ENCODE measurements around the gene STRA6. TPM values are rescaled to one million over a fixed set of nuclear protein-coding genes. Genes with fewer than 3 reads are reported as not detected.

The STRA6 gene
- total RNA-seq, 1 experiment from 2014 or later: not detected

DNA sequence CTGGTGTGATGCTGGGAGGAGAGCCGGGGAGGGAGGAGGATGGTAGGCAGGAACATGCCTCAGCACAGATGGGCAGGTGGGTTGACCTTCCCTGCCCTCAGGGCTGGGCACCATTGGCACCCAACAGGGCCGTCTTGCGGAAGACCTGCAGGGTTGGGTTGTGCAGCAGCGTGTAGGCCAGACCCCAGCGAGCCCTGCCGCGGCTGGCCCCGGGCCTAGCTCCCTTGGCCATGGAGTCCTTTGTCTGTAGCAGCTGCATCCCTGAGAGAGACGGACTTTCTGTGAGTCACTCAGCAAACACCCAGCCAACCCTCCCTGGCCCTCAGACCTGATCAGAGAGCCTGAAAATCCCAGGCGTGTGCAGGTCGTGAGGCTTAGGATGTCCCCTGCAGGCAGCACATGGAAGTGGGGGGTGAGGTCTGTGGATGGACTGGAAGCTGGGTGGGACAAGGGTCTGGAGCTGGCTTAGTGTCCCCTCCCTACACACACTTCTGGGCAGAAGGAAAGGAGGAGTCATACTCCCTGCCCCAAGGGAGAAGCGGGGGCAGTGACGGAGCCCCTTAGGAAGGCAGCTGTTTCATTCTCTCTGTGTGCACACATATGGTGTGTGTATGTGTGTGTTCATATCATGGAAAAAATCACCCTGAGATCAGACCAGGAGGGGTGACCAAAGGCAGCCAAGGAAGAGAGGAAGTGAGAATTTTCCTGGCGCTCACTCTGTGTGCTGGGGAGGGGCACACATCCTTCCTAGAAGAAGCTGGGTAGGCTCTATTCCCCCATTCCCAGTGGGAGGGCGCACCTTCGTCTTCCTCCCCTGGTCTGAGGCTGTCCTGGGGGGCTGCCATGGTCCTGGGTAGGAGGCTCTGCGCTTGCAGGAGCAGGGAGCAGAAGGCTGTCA, 22.4 kb downstream of the STRA6 start:
- Mint-ChIP-seq H3K36me3 (ENCODE audit: insufficient read depth, unreplicated experiment) (no peaks in the 10 kb centered on the region), H3K9me3 (ENCODE audit: unreplicated experiment) (no peaks in the 10 kb centered on the region), H3K27me3 (ENCODE audit: insufficient read depth, unreplicated experiment) (peaks cover 4% of the 10 kb centered on the region), H3K4me1 (ENCODE audit: insufficient read depth, unreplicated experiment) (peaks cover 38% of the 10 kb centered on the region), H3K4me3 (ENCODE audit: unreplicated experiment) (no peak overlapping the region), H3K27ac (ENCODE audit: low read depth, unreplicated experiment) (peak overlapping the region; percentile 41)
- ChIA-PET POLR2A (interaction anchor here (0.7 to 1.0 kb wide), 3 partner anchors 17 to 23 kb away, joined by 3 read pairs; no protein-coding TSS in a partner anchor), CTCF (interaction anchor here (0.5 to 1.0 kb wide), 2 partner anchors 11 to 127 kb away, joined by 3 read pairs; no protein-coding TSS in a partner anchor)
- TF ChIP-seq, protein P1, sequence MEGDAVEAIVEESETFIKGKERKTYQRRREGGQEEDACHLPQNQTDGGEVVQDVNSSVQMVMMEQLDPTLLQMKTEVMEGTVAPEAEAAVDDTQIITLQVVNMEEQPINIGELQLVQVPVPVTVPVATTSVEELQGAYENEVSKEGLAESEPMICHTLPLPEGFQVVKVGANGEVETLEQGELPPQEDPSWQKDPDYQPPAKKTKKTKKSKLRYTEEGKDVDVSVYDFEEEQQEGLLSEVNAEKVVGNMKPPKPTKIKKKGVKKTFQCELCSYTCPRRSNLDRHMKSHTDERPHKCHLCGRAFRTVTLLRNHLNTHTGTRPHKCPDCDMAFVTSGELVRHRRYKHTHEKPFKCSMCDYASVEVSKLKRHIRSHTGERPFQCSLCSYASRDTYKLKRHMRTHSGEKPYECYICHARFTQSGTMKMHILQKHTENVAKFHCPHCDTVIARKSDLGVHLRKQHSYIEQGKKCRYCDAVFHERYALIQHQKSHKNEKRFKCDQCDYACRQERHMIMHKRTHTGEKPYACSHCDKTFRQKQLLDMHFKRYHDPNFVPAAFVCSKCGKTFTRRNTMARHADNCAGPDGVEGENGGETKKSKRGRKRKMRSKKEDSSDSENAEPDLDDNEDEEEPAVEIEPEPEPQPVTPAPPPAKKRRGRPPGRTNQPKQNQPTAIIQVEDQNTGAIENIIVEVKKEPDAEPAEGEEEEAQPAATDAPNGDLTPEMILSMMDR (IDR thresholded peaks at IDR 0.05; ENCODE audit: unreplicated experiment): no peak
- no TSS peak for BruUV-seq (replicated peaks)
- DNase-seq (ENCODE audit: unreplicated experiment): peak; percentile 83
- intact Hi-C loops (cut with micrococcal nuclease): loop anchor here (1.0 to 2.0 kb wide), 3 partner anchors 13 to 123 kb away; no protein-coding TSS in a partner anchor

DNA sequence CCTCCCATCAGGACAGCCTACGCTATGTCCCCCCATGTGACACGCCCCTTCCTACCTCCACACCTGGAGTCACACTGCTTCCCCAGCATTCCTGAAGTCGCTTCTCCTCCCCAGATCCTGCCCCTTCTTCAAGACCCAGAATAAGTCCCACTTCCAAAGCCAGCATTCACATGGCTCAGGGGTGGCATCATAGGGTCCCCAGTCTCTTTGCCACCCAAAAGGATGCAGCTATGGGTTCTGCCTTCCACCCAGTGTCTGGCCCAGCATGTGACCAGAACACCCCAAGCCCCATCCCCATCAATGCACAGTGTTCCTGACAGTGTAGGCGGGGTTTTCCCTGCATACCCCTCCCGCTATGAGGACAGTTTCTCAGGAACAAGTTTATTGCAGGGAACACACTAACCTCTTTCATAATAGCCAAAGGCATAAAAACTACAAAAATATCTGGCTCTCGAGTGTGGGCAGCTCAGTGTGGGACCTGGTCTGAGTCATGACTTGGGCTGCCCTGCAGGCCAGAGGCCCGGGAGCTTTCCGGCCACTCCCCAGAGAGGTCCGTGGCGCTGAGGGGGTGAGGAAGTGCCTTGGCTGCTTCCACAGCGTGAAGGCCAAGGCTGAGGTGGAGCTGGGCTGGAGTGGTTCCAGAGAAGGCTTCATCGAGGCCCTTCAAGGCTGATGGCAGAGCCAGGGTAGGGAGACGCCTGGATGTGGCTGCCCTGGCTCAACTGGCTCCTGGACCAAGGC, 23.3 kb downstream of the STRA6 start:
- POLR2A ChIA-PET: interaction anchor here (0.7 to 1.0 kb wide), 2 partner anchors 16 to 22 kb away, joined by 3 read pairs; no protein-coding TSS in a partner anchor
- CTCF ChIA-PET: interaction anchor here (1.0 to 1.8 kb wide), 2 partner anchors 12 to 141 kb away, joined by 3 to 5 read pairs; no protein-coding TSS in a partner anchor
- TF ChIP-seq, protein P1 (IDR thresholded peaks at IDR 0.05; ENCODE audit: unreplicated experiment): no peak
- BruUV-seq (replicated peaks): no TSS peak
- peak; percentile 98 for DNase-seq (ENCODE audit: unreplicated experiment)
- Mint-ChIP-seq H3K27ac (ENCODE audit: low read depth, unreplicated experiment) (peak overlapping the region; percentile 41), H3K27me3 (ENCODE audit: insufficient read depth, unreplicated experiment) (no peaks in the 10 kb centered on the region), H3K4me3 (ENCODE audit: unreplicated experiment) (no peak overlapping the region), H3K36me3 (ENCODE audit: insufficient read depth, unreplicated experiment) (no peaks in the 10 kb centered on the region), H3K9me3 (ENCODE audit: unreplicated experiment) (no peaks in the 10 kb centered on the region), H3K4me1 (ENCODE audit: insufficient read depth, unreplicated experiment) (peaks cover 38% of the 10 kb centered on the region)
- intact Hi-C loops (cut with micrococcal nuclease): loop anchor here (1.0 to 2.0 kb wide), 3 partner anchors 14 to 124 kb away; no protein-coding TSS in a partner anchor

DNA sequence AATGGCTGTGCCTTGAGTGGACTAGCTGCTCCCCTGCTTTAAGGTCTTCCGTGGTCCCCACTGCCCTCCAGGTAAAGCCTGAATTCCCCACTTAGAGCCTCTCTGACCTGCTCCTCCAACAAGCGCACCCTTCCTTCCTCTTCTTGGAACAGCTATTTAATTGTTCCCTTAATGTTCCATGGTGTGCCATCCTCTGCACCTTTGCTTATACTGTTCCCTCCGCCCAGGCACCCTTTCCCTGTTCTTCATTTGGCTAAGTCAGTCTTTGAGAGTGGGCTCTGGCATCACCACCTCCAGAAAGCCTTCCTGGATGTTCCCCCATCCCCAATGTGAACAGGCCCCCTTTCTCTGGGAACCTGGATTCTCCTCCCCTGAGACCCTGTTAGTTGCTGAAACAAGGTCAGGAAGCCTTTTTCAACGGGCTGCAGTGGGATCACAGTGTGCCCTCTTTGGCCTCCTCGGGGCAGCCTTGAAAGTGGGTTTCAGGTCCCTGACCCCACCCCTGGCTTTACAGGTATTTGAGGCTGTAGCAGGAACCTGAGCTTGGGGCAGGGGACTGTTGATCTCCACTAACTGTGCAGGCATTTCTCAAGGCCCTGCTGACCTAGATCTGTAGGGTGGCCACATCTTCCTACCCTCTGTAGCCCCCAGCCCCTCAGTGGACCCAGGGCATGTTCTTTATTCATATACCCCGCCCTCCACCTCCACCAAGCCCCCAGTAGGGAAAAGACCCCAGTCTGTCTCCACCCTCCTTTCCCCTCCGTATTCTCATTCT, 24.1 kb downstream of the STRA6 start:
- Mint-ChIP-seq H3K4me1 (ENCODE audit: insufficient read depth, unreplicated experiment) (peaks cover 38% of the 10 kb centered on the region), H3K27ac (ENCODE audit: low read depth, unreplicated experiment) (peak overlapping the region; percentile 41), H3K36me3 (ENCODE audit: insufficient read depth, unreplicated experiment) (no peaks in the 10 kb centered on the region), H3K9me3 (ENCODE audit: unreplicated experiment) (no peaks in the 10 kb centered on the region), H3K27me3 (ENCODE audit: insufficient read depth, unreplicated experiment) (no peaks in the 10 kb centered on the region), H3K4me3 (ENCODE audit: unreplicated experiment) (no peak overlapping the region)
- TF ChIP-seq, protein P1 (IDR thresholded peaks at IDR 0.05; ENCODE audit: unreplicated experiment): no peak
- no peak for DNase-seq (ENCODE audit: unreplicated experiment)
- intact Hi-C loops (cut with micrococcal nuclease): loop anchor here (1.0 to 2.0 kb wide), 3 partner anchors 14 to 125 kb away; no protein-coding TSS in a partner anchor
- ChIA-PET CTCF (interaction anchor here (1.1 to 1.8 kb wide), 2 partner anchors 9 to 142 kb away, joined by 3 to 5 read pairs; no protein-coding TSS in a partner anchor), POLR2A (interaction anchor here (1.0 kb wide), 1 partner anchor 15 kb away, joined by 3 read pairs; no protein-coding TSS in a partner anchor)
- BruUV-seq (replicated peaks): no TSS peak
